A549 (cell line): ENCODE measurements around the gene CDH4. TPM values are rescaled to one million over a fixed set of nuclear protein-coding genes. Genes with fewer than 3 reads are reported as not detected.

ENCODE experiments used
- ATAC-seq, 2 experiments: fragments of 200-7000 bp in 1 of 2; fragments of >200 bp in 1 of 2; cut with Nextera tagmentation in 1 of 2; cut with Tn5 transposase in 1 of 2; 3 replicates each; pipeline versions ENCODE4 v1.8.0 to v1.9.1; 2018 to 2020; ENCODE audit warnings: mild to moderate bottlenecking in 1 of 2, moderate library complexity in 1 of 2
- CTCF ChIA-PET: fragments of 300-600 bp; sonication (Branson Sonifier 250); formaldehyde crosslinking; extraction: SDS; loops from one replicate; lab custom pipeline; 2021; ENCODE audit warnings: antibody characterized with exemption, inconsistent platforms; lab: Yijun Ruan, JAX
- POLR2A ChIA-PET: fragments of 350-600 bp; formaldehyde crosslinking; extraction: SDS; loops from one replicate; lab custom pipeline; 2021; ENCODE audit warnings: antibody characterized with exemption, inconsistent platforms; lab: Yijun Ruan, JAX
- DNase-seq, 2 experiments: peaks; one replicate each; pipeline versions ENCODE4 v3.0.0 to v3.0.0-alpha.2; 2011 to 2016; ENCODE audit warnings: low read depth in 1 of 2, low spot score in 1 of 2
- FAIRE-seq: peaks from 2 replicates; lab custom pipeline; 2011; peaks lifted over from hg19 to GRCh38; lab: Jason Lieb, UNC
- H3K27ac ChIP-seq, 2 experiments: fragments of >200 bp; sonication (Bioruptor Twin); formaldehyde crosslinking; 3 replicates each; pipeline ENCODE4 v1.5.1; 2016 to 2017
- H3K4me1 ChIP-seq: fragments of >200 bp; sonication (Bioruptor Twin); formaldehyde crosslinking; 3 replicates; pipeline ENCODE4 v1.6.1; 2016
- H3K4me2 ChIP-seq: fragments of >200 bp; sonication (Bioruptor Twin); formaldehyde crosslinking; 3 replicates; pipeline ENCODE4 v1.6.1; 2016
- H3K4me3 ChIP-seq: fragments of >200 bp; sonication (Bioruptor Twin); formaldehyde crosslinking; 3 replicates; pipeline ENCODE4 v1.5.1; 2016
- H3K9me3 ChIP-seq: fragments of >200 bp; sonication (Bioruptor Twin); formaldehyde crosslinking; 3 replicates; pipeline ENCODE4 v1.6.1; 2016
- CHD2 ChIP-seq: fragments of 150-350 bp; IDR thresholded peaks from 2 replicates; pipeline ENCODE4 v1.6.1; 2014; ENCODE audit warnings: low read length; ENCODE audit not compliant: partially characterized antibody
- CTCF ChIP-seq: fragments of >200 bp; sonication (Bioruptor Twin); formaldehyde crosslinking; IDR thresholded peaks from 3 replicates; pipeline ENCODE4 v1.5.1; 2016
- ESRRA ChIP-seq: fragments of 150-350 bp; IDR thresholded peaks from 2 replicates; pipeline ENCODE4 v1.6.1; 2014; ENCODE audit warnings: mild to moderate bottlenecking, low read length, borderline replicate concordance
- FOSB ChIP-seq: fragments of 250-450 bp; sonication (Bioruptor Pico); IDR thresholded peaks from 2 replicates; pipeline ENCODE4 v1.5.0; 2020; ENCODE audit warnings: mild to moderate bottlenecking, moderate library complexity
- HES2 ChIP-seq: fragments of >200 bp; sonication (Bioruptor Twin); formaldehyde crosslinking; IDR thresholded peaks from 2 replicates; pipeline ENCODE4 v1.6.1; 2016
- HEYL ChIP-seq: fragments of 250-450 bp; sonication (Bioruptor Pico); IDR thresholded peaks from 2 replicates; pipeline ENCODE4 v1.8.0; 2021; ENCODE audit warnings: mild to moderate bottlenecking, moderate library complexity
- HMGXB4 ChIP-seq: fragments of 250-450 bp; sonication (Bioruptor Pico); IDR thresholded peaks from 2 replicates; pipeline ENCODE4 v1.5.0; 2021; ENCODE audit warnings: mild to moderate bottlenecking, moderate library complexity, borderline replicate concordance
- HOXB13 ChIP-seq: fragments of 250-450 bp; sonication (Bioruptor Pico); IDR thresholded peaks from 2 replicates; pipeline ENCODE4 v1.5.0; 2020; ENCODE audit warnings: low read depth, mild to moderate bottlenecking, moderate library complexity
- MAFK ChIP-seq: fragments of 450-650 bp; IDR thresholded peaks from 2 replicates; pipeline ENCODE4 v1.6.1; 2014; ENCODE audit not compliant: partially characterized antibody
- MYC ChIP-seq: IDR thresholded peaks from 2 replicates; pipeline ENCODE4 v1.6.1; 2012; ENCODE audit warnings: mild to moderate bottlenecking, inconsistent platforms, low read length, improper control_type of control experiment, borderline replicate concordance
- NFE2L2 ChIP-seq: fragments of 150-350 bp; conservative IDR thresholded peaks from 2 replicates; pipeline ENCODE4 v1.6.1; 2014; ENCODE audit warnings: low read length
- NPAS2 ChIP-seq: fragments of 250-450 bp; sonication (Bioruptor Pico); IDR thresholded peaks from 2 replicates; pipeline ENCODE4 v1.8.0; 2022; ENCODE audit warnings: mild to moderate bottlenecking, moderate library complexity, borderline replicate concordance
- POLR2A ChIP-seq: IDR thresholded peaks from 2 replicates; pipeline ENCODE4 v1.6.1; 2012; ENCODE audit warnings: mild to moderate bottlenecking, low read length
- RCOR1 ChIP-seq: fragments of 150-350 bp; IDR thresholded peaks from 2 replicates; pipeline ENCODE4 v1.6.1; 2014; ENCODE audit warnings: antibody characterized with exemption, low read length, low read depth
- SMC3 ChIP-seq: fragments of >200 bp; sonication (Bioruptor Twin); formaldehyde crosslinking; IDR thresholded peaks from 3 replicates; pipeline ENCODE4 v1.6.1; 2018; ENCODE audit warnings: inconsistent platforms
- TP53 ChIP-seq: fragments of 250-450 bp; sonication (Bioruptor Pico); IDR thresholded peaks from 2 replicates; pipeline ENCODE4 v1.5.0; 2021; ENCODE audit warnings: mild to moderate bottlenecking, moderate library complexity
- ZSCAN20 ChIP-seq: fragments of 250-450 bp; sonication (Bioruptor Pico); IDR thresholded peaks from 2 replicates; pipeline ENCODE4 v1.8.0; 2022; ENCODE audit warnings: mild to moderate bottlenecking, moderate library complexity
- WGBS: methylation state at CpG from one replicate; pipeline ENCODE4 v1.1.6; 2017; ENCODE audit errors: missing lambda C conversion rate; 5-methylcytosine and 5-hydroxymethylcytosine counted together
- polyA plus RNA-seq, 4 experiments: library from polyadenylated mRNA; depleted of rRNA in 3 of 4; stranded (reverse); fragments of >200 nt; fragmentation: RNase III in 1 of 4; extraction: RNeasy Plus Mini Kit Qiagen cat#74134 plus additional on column Dnase treatment in 1 of 4; gene quantifications; 2 replicates in 3 of 4; 3 replicates in 1 of 4; pipeline ENCODE4 v1.2.3, GENCODE V29; 2011 to 2017

Gene CDH4
- polyA plus RNA-seq, 2 of the 4 experiments (the other 2 are of a cell fraction): 3.4 to 10.3 TPM

- 86% methylated on average over 3 of the region's 10 CpGs for WGBS
- Histone ChIP-seq H3K9me3 (no peaks in the 10 kb centered on the region), H3K4me1 (no peaks in the 10 kb centered on the region), H3K4me2 (no peak overlapping the region), H3K4me3 (no peak overlapping the region), H3K27ac (no peak overlapping the region)
- DNase-seq (no peak), FAIRE-seq (no peak), ATAC-seq (no peak)
- ChIA-PET CTCF (no interaction called here), POLR2A (no interaction called here)
- no peak for TF ChIP-seq HES2
- no peak for TF ChIP-seq NPAS2 (CRISPR knock-in tag)
- TF ChIP-seq SMC3: no peak
- no peak for TF ChIP-seq CHD2
Observed at GRCh38 chr20:61937146-61937962, 685.3 kb downstream of the CDH4 start.

- DNase-seq: no peak
- ATAC-seq: no peak; a peak in 2 of 6 replicates
- 70% methylated on average over 24 of the region's 31 CpGs for WGBS
- no peak overlapping the region for H3K4me3 ChIP-seq
- H3K9me3 ChIP-seq: no peaks in the 10 kb centered on the region
- no peak for FAIRE-seq
- no peak for TF ChIP-seq TP53 (CRISPR knock-in tag)
- no peak overlapping the region for H3K4me2 ChIP-seq
- no peak overlapping the region for H3K27ac ChIP-seq
- CTCF ChIA-PET: interaction anchor here (1.5 kb wide), 1 partner anchor 38 kb away, joined by 4 read pairs; no protein-coding TSS in a partner anchor
- POLR2A ChIA-PET: no interaction called here
- H3K4me1 ChIP-seq: no peaks in the 10 kb centered on the region
Observed at GRCh38 chr20:61937963-61938838, 686.1 kb downstream of the CDH4 start.

GRCh38 chr20:61938839-61939690 lies 687.0 kb downstream of the CDH4 start:
- H3K27ac ChIP-seq: no peak overlapping the region
- WGBS: 65% methylated on average over 23 of the region's 27 CpGs
- H3K4me2 ChIP-seq: no peak overlapping the region
- POLR2A ChIA-PET: no interaction called here
- TF ChIP-seq POLR2A (no peak), MYC (no peak), HMGXB4 (CRISPR knock-in tag) (no peak)
- H3K9me3 ChIP-seq: no peaks in the 10 kb centered on the region
- no peak overlapping the region for H3K4me3 ChIP-seq
- no peak for DNase-seq
- no peak for FAIRE-seq
- CTCF ChIA-PET: interaction anchor here (1.5 kb wide), 1 partner anchor 39 kb away, joined by 4 read pairs; no protein-coding TSS in a partner anchor
- no peak for ATAC-seq
- no peaks in the 10 kb centered on the region for H3K4me1 ChIP-seq

- ChIA-PET CTCF (interaction anchor here (1.5 kb wide), 1 partner anchor 40 kb away, joined by 4 read pairs; no protein-coding TSS in a partner anchor), POLR2A (no interaction called here)
- no peaks in the 10 kb centered on the region for H3K9me3 ChIP-seq
- ATAC-seq: no peak
- 58% methylated on average over 13 of the region's 13 CpGs for WGBS
- no peak for FAIRE-seq
- H3K4me1 ChIP-seq: no peaks in the 10 kb centered on the region
- no peak for DNase-seq
- no peak overlapping the region for H3K4me2 ChIP-seq
- H3K27ac ChIP-seq: no peak overlapping the region
- H3K4me3 ChIP-seq: no peak overlapping the region
- TF ChIP-seq TP53 (CRISPR knock-in tag) (no peak), ZSCAN20 (CRISPR knock-in tag) (no peak), MAFK (no peak), ESRRA (no peak), HOXB13 (CRISPR knock-in tag) (no peak), FOSB (no peak), RCOR1 (no peak), HEYL (no peak), MYC (no peak), CTCF (no peak), NFE2L2 (no peak)
Observed at GRCh38 chr20:61939691-61940360, 687.8 kb downstream of the CDH4 start.
